Sigmoid colon (tissue), 7 donors: Measurements from ENCODE around the gene ZNF33A. TPM values are rescaled to one million over a fixed set of nuclear protein-coding genes. Genes with fewer than 3 reads are reported as not detected.
"Not testable (repeated sequence)": the region's sequence is repeated elsewhere in the genome, so short reads cannot be mapped to it uniquely, and the experiment has no call there.

Experiments used
- DNase-seq: peaks from one replicate; pipeline ENCODE4 v3.0.0-alpha.2; 2019
- H3K27ac ChIP-seq, 4 donors: fragments of 200-600 bp; sonication (generic); one replicate each; pipeline ENCODE4 v1.5.1; 2016 to 2019; ENCODE audit warnings: mild to moderate bottlenecking in 1 of 4
- H3K27me3 ChIP-seq, 3 donors: fragments of 200-600 bp; sonication (generic); one replicate each; pipeline ENCODE4 v1.5.1; 2019; ENCODE audit warnings: mild to moderate bottlenecking in 1 of 3
- H3K36me3 ChIP-seq, 4 donors: fragments of 200-600 bp; sonication (generic); one replicate each; pipeline ENCODE4 v1.5.1; 2016 to 2019
- H3K4me1 ChIP-seq, 4 donors: fragments of 200-600 bp; sonication (generic); one replicate each; pipeline ENCODE4 v1.5.1; 2017 to 2019
- H3K4me3 ChIP-seq, 4 donors: fragments of 200-600 bp; sonication (generic); one replicate each; pipeline ENCODE4 v1.5.1; 2017 to 2019; ENCODE audit warnings: mild to moderate bottlenecking in 2 of 4, moderate library complexity in 1 of 4
- H3K9me3 ChIP-seq, 4 donors: fragments of 200-600 bp in 3 of 4; sonication (generic) in 3 of 4; one replicate each; pipeline versions ENCODE4 v1.5.1 to v1.6.1; 2013 to 2019
- CTCF ChIP-seq, 4 experiments: fragments of 450-650 bp in 3 of 4; fragments of 200-600 bp in 1 of 4; IDR thresholded peaks; one replicate each; pipeline ENCODE4 v1.5.1; 2016 to 2019; ENCODE audit warnings: antibody characterized with exemption in 4 of 4, mild to moderate bottlenecking in 3 of 4, moderate library complexity in 2 of 4
- EP300 ChIP-seq, 4 donors: sonication (generic); formaldehyde crosslinking; IDR thresholded peaks; one replicate each; pipeline ENCODE4 v1.6.1; 2017; ENCODE audit warnings: antibody characterized with exemption in 4 of 4
- POLR2A ChIP-seq, 2 donors: fragments of 450-650 bp; IDR thresholded peaks; one replicate each; pipeline ENCODE4 v1.6.1; 2016; ENCODE audit warnings: antibody characterized with exemption in 2 of 2, mild to moderate bottlenecking in 2 of 2, moderate library complexity in 2 of 2
- POLR2AphosphoS5 ChIP-seq, 4 donors: sonication (generic); formaldehyde crosslinking; IDR thresholded peaks; one replicate each; pipeline ENCODE4 v1.6.1; 2017; ENCODE audit warnings: antibody characterized with exemption in 4 of 4
- WGBS, 2 donors: extraction: QIAGEN DNeasy Blood & Tissue Kit; methylation state at CpG; one replicate each; pipeline ENCODE4 v1.1.7; 2013; 5-methylcytosine and 5-hydroxymethylcytosine counted together
- intact Hi-C: fragments of 100-400 bp; cut with DNase I; formaldehyde crosslinking; loops from one replicate; pipeline ENCODE4 v1.15.1; 2023
- polyA plus RNA-seq, 3 donors: library from polyadenylated mRNA; stranded (reverse); fragments of 200-250 nt; gene quantifications; one replicate each; pipeline ENCODE4 v1.2.3, GENCODE V29; 2013
- total RNA-seq, 4 donors: library from RNA; depleted of rRNA; stranded (reverse); fragments of >200 nt; gene quantifications; one replicate each; pipeline ENCODE4 v1.1.0, GENCODE V29; 2016
- donor health status: healthy with polysubstance abuse.
- donor health status: Bipolar disorder and iron deficiency.
- donor health status: healthy.

The ZNF33A gene
- total and polyA plus RNA-seq, 7 donors, result 8.4 to 35.5 (median 30.9) TPM

GRCh38 chr10:38003026-38003425 is 7.4 kb upstream of the ZNF33A start:
- H3K4me1 ChIP-seq, result no peaks in the 10 kb centered on the region
- H3K36me3 ChIP-seq, result no peaks in the 10 kb centered on the region
- intact Hi-C loops, result no loop called here
- DNase-seq, result no peak
- H3K27ac ChIP-seq, result no peak overlapping the region
- 95 to 98% methylated on average over 6 of the region's 6 CpGs for WGBS, 2 donors
- H3K9me3 ChIP-seq, result no peaks in the 10 kb centered on the region
- H3K4me3 ChIP-seq, result no peak overlapping the region
- no peaks in the 10 kb centered on the region for H3K27me3 ChIP-seq
- no peak for TF ChIP-seq EP300 (IDR thresholded peaks at IDR 0.05)
- no peak for TF ChIP-seq POLR2AphosphoS5 (IDR thresholded peaks at IDR 0.05)
- no peak for TF ChIP-seq POLR2A (IDR thresholded peaks at IDR 0.05)
- no peak for TF ChIP-seq CTCF (IDR thresholded peaks at IDR 0.05)

GRCh38 chr10:38003588-38003987 is 6.9 kb upstream of the ZNF33A start:
- DNase-seq, result no peak
- intact Hi-C loops, result no loop called here
- no peaks in the 10 kb centered on the region for H3K4me1 ChIP-seq
- 93 to 98% methylated on average over 1 of the region's 1 CpG for WGBS, 2 donors
- TF ChIP-seq POLR2AphosphoS5 (IDR thresholded peaks at IDR 0.05), result no peak
- TF ChIP-seq POLR2A (IDR thresholded peaks at IDR 0.05), result no peak
- no peak for TF ChIP-seq CTCF (IDR thresholded peaks at IDR 0.05)
- no peak for TF ChIP-seq EP300 (IDR thresholded peaks at IDR 0.05)
- H3K9me3 ChIP-seq, result no peaks in the 10 kb centered on the region
- no peaks in the 10 kb centered on the region for H3K27me3 ChIP-seq
- no peaks in the 10 kb centered on the region for H3K36me3 ChIP-seq
- no peak overlapping the region for H3K27ac ChIP-seq
- H3K4me3 ChIP-seq, result no peak overlapping the region

GRCh38 chr10:38007551-38007950 is 2.9 kb upstream of the ZNF33A start:
- intact Hi-C loops, result no loop called here
- Histone ChIP-seq H3K9me3 (no peaks in the 10 kb centered on the region), H3K27me3 (no peaks in the 10 kb centered on the region), H3K4me3 (no peak overlapping the region), H3K36me3 (peaks cover 0 to under 1% (median 0%) of the 10 kb centered on the region in 4 donors), H3K4me1 (peaks cover 0 to 10% (median 9%) of the 10 kb centered on the region in 4 donors), H3K27ac (no peak overlapping the region)
- DNase-seq, result no peak
- no peak for TF ChIP-seq POLR2AphosphoS5 (IDR thresholded peaks at IDR 0.05)
- no peak for TF ChIP-seq CTCF (IDR thresholded peaks at IDR 0.05)
- no peak for TF ChIP-seq POLR2A (IDR thresholded peaks at IDR 0.05)

GRCh38 chr10:38007991-38008390 is 2.5 kb upstream of the ZNF33A start:
- TF ChIP-seq CTCF (IDR thresholded peaks at IDR 0.05) (no peak), POLR2AphosphoS5 (IDR thresholded peaks at IDR 0.05) (no peak), POLR2A (IDR thresholded peaks at IDR 0.05) (no peak), EP300 (IDR thresholded peaks at IDR 0.05) (no peak)
- H3K9me3 ChIP-seq, result no peaks in the 10 kb centered on the region
- H3K27ac ChIP-seq, result no peak overlapping the region
- intact Hi-C loops, result no loop called here
- H3K27me3 ChIP-seq, result no peaks in the 10 kb centered on the region
- WGBS, 2 donors, result 46 to 52% methylated on average over 3 of the region's 3 CpGs
- H3K4me1 ChIP-seq, result peaks cover 0 to 10% (median 9%) of the 10 kb centered on the region in 4 donors
- H3K4me3 ChIP-seq, result no peak overlapping the region
- no peak for DNase-seq
- H3K36me3 ChIP-seq, result peaks cover 0 to 5% (median 0%) of the 10 kb centered on the region in 4 donors

GRCh38 chr10:38016354-38016753 is 5.9 kb downstream of the ZNF33A start:
- H3K9me3 ChIP-seq, result no peaks in the 10 kb centered on the region
- TF ChIP-seq POLR2AphosphoS5 (IDR thresholded peaks at IDR 0.05) (no peak), EP300 (IDR thresholded peaks at IDR 0.05) (no peak), POLR2A (IDR thresholded peaks at IDR 0.05) (no peak), CTCF (IDR thresholded peaks at IDR 0.05) (no peak)
- intact Hi-C loops, result no loop called here
- no peak for DNase-seq
- H3K36me3 ChIP-seq, result peaks cover 15 to 83% (median 28%) of the 10 kb centered on the region in 4 donors
- no peak overlapping the region for H3K27ac ChIP-seq
- WGBS, 2 donors, result 85 to 89% methylated on average over 1 of the region's 1 CpG
- H3K4me1 ChIP-seq, result peaks cover 0 to 8% (median 7%) of the 10 kb centered on the region in 4 donors
- no peak overlapping the region for H3K4me3 ChIP-seq
- no peaks in the 10 kb centered on the region for H3K27me3 ChIP-seq

GRCh38 chr10:38019124-38019523 is 8.6 kb downstream of the ZNF33A start:
- H3K4me1 ChIP-seq, H3K9me3 ChIP-seq, H3K27me3 ChIP-seq, H3K4me3 ChIP-seq, DNase-seq, intact Hi-C loops, H3K27ac ChIP-seq: not testable (repeated sequence)
- WGBS, 2 donors, result 51 to 70% methylated on average over 4 of the region's 4 CpGs
- H3K36me3 ChIP-seq, result peaks cover 15 to 97% (median 29%) of the 10 kb centered on the region in 4 donors
